Esophagus squamous epithelium (tissue), 4 donors: ENCODE data around the gene COL4A3.

Experiments
- POLR2A ChIP-seq, 4 donors: fragments of 450-650 bp; IDR thresholded peaks; one replicate each; pipeline ENCODE4 v1.6.1; 2017; ENCODE audit warnings: antibody characterized with exemption in 4 of 4, mild to moderate bottlenecking in 4 of 4, moderate library complexity in 3 of 4
- TF ChIP-seq, protein P1 (sequence below), 6 experiments: fragments of 450-650 bp in 4 of 6; fragments of 200-600 bp in 2 of 6; sonication (generic) in 2 of 6; IDR thresholded peaks; one replicate each; pipeline ENCODE4 v1.5.1; 2016 to 2019; ENCODE audit warnings: antibody characterized with exemption in 6 of 6, mild to moderate bottlenecking in 4 of 6, moderate library complexity in 4 of 6

DNA sequence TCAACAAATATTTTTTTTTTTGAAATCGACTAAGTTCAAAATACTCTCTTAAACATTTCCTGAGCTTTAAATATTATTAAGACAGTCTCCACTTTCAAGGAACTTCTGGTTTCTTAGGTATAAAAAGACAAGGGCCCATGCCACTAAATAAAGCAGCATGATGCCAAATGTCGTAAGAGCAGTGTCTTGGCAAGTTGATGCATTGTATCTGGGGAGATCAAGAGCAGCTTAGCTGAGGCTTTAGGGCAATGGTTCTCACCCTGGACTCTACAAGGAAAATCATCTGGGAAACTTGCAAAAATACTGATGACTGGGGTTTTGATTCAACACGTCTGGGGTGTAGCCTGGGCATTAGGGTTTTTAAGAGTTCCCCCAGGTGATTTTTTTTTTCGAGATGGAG is 41.3 kb downstream of the COL4A3 start:
- TF ChIP-seq, protein P1, sequence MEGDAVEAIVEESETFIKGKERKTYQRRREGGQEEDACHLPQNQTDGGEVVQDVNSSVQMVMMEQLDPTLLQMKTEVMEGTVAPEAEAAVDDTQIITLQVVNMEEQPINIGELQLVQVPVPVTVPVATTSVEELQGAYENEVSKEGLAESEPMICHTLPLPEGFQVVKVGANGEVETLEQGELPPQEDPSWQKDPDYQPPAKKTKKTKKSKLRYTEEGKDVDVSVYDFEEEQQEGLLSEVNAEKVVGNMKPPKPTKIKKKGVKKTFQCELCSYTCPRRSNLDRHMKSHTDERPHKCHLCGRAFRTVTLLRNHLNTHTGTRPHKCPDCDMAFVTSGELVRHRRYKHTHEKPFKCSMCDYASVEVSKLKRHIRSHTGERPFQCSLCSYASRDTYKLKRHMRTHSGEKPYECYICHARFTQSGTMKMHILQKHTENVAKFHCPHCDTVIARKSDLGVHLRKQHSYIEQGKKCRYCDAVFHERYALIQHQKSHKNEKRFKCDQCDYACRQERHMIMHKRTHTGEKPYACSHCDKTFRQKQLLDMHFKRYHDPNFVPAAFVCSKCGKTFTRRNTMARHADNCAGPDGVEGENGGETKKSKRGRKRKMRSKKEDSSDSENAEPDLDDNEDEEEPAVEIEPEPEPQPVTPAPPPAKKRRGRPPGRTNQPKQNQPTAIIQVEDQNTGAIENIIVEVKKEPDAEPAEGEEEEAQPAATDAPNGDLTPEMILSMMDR (IDR thresholded peaks at IDR 0.05), result no peak
- no peak for TF ChIP-seq POLR2A (IDR thresholded peaks at IDR 0.05)
